Left renal cortex interstitium (tissue), 4 donors: ENCODE results near the gene MKKS. TPM values are rescaled to one million over a fixed set of nuclear protein-coding genes. Genes with fewer than 3 reads are reported as not detected.

Experiments used
- DNase-seq, 4 donors: peaks; one replicate each; pipeline ENCODE4 v3.0.0-alpha.2; 2013; ENCODE audit warnings: low read depth in 4 of 4, low spot score in 2 of 4, missing footprints in 1 of 4
- polyA plus RNA-seq, 4 donors: library from polyadenylated mRNA; unstranded; fragments of 120-200 nt; gene quantifications; one replicate each; pipeline ENCODE4 v1.2.1, GENCODE V29; 2013; ENCODE audit not compliant: insufficient read length in 4 of 4

MKKS gene
- polyA plus RNA-seq, 4 donors: 29.8 to 39.0 (median 32.2) TPM

DNA sequence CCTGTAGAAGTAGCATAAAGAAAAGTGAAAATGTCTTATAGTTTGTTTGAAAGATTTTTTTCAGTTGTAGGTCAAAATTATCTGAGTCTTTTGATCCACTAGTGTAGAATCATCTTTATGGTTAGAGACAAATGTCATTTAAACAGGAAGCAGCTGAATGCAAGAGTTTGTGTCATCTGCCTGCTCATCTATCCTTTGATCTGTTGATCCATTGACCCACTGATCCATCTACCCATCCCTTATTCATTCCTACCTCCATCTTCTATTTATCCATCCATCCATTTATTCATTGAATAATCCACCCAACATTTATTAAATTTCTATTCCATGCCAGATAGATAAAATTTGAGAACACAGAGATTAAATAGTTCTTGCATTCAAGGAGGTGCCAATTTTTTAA is 62.6 kb downstream of the MKKS start:
- no peak for DNase-seq

DNA sequence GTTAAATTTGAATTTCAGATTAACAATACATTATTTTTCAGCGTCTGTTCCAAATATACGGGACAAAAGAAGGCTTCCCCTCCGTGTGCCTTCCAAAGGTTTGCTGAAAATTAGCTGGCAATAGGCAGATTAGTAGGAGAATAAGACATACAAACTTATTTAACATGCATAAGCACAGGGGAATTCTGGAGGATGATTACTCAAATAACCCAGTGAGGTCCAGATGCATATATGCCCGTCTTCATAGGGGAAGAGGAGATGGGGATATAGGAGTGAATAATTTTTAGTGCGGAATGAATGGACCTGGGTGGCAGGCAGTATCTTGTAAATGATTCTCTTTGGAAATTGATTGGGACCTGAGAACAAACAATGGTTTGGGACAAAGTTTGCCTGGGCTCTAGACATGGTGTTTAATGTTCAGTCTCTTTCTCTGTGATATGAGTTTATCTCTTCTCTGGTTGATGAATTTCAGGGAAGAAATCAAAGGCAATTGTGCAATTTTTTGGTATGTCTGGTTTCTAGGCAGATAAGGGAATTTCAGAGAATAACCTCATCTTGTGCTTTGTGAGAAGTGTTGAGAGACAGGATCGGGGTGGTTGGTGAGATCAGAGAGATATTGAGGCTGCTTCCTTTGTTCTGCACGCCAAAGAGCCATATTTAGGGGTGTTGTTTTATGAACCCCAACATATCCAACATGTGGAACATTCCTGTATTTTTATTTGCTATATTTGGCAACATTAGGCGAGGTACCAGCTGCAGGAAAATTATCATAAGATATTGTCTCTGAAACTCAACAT is 63.7 kb downstream of the MKKS start:
- no peak for DNase-seq

DNA sequence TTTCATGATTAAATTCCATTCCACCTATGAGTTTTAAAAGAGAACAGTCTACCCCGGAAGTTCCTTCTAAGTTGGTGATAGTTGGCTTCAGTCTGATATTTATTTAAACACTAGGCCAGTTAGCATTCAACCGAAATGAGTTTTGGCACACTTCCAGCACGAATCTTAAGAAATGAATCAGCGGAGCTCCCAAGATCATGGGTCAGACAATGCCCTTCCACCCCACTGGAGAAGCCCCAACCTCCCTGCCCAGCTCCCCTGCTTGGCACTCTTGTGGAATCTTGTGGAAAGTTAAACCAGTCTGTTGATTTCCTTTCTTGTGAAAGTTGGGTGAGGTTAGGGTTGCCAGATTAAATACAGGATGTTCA is 64.3 kb downstream of the MKKS start:
- DNase-seq: no peak

DNA sequence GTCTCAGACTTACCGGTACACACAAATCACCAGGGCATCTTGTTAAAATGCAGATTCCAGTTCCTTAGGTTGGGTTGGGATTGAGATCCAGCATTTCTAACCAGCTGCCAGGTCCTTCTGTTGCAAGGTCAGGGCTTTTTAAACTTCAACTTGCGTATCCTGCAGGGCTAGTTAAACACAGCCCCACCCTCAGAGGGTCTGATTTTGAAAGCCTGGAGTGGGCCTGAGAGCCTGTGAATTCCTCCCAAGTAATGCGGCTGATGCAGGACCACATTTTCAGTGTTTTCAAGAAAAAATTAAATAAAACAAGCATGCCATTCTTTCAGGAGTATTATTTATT is 65.3 kb downstream of the MKKS start:
- DNase-seq: no peak

DNA sequence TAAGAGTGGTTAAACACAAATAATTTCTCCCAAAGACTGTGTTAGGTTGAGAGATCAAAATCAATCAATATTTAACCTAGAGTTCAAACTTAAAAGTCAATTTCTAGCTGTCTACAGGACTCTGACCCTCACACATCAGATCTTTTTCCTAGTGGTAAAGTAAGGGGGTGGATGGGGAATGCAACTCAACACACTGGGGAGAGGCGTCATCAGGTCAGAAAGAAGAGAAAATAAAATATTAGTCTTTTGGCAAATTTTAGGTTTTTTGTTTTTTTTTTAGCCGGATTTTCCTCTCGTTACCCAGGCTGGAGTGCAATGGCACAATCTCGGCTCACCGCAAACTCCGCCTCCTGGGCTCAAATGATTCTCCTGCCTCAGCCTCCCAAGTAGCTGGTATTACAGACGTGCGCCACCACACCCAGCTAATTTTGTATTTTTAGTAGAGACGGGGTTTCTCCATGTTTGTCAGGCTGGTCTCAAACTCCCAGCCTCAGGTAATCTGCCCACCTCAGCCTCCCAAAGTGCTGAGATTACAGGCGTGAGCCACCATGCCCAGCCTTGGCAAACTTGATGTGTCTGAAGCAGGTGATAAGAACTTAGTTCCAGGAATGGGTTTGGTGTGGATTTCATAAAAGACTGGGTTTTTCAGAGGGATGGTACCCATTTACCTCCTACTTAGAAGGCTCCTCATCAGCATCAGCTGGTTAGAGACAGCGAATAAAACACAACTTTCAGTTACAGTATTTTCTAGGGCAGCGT is 65.9 kb downstream of the MKKS start:
- no peak for DNase-seq

DNA sequence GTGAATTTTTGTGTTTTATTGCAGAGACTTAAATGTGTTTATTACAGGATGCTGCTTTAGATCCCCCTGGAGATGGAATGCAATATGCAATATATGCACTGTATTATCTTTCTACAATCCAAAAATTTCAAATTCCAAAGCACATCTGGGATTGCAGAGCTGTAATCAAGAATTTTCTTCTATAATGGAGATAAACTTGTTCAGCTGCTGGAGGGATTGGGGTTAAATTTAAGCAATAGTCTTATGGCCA is 66.4 kb downstream of the MKKS start:
- DNase-seq: no peak

DNA sequence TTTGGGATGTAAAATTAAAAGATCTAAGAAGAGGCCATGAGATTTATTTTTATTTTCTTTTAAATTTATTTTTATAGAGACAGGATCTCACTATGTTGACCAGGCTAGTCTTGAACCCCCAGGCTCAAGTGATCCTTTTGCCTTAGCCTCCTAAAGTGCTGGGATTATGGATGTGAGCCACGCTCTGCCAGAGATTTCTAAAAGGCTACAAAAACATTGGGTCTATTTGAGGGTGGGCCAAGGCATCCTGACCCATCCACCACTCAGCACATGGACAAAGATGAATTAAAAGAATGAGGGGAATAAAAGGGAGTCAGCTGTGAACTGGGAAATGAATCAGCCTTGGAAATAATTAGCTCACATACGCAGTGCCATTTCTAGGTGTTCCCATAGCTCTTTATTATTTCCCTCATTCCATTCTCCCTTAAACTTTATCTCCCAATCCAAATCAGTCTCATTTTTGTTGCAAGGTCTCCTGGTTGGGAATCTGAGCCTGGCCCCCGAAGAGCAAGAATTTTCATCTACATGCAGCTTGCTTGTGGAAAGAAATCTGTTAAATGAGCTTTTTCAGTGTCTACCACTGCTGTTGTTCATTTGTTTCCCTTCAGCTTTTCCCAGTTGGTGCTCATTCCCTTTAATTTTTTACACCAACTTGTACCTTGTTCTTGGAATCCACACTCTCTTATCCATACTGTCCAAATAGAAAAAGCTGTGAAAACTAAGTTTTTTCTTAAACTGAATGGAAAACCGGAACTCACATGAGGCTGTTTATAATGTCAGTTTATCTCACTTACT is 66.9 kb downstream of the MKKS start:
- DNase-seq: no peak

DNA sequence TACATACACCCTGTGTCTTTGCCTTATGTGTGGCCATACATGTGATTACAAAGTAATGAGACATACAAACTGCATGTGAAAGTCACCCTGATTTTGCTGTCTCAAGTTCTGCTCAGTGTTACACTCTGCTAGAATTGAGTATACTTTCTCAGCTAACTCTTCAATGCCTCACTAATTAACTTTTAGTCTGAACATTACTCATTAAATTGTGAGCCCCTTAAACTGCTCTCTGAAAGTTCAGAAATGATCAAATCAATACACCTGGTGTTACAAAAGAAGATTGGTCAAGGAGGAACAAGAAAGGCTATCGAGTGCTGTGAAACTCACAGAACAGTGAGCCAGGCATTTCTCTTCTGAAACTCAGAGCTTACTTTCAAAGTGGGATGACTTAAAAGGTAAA is 71.3 kb downstream of the MKKS start:
- no peak for DNase-seq

DNA sequence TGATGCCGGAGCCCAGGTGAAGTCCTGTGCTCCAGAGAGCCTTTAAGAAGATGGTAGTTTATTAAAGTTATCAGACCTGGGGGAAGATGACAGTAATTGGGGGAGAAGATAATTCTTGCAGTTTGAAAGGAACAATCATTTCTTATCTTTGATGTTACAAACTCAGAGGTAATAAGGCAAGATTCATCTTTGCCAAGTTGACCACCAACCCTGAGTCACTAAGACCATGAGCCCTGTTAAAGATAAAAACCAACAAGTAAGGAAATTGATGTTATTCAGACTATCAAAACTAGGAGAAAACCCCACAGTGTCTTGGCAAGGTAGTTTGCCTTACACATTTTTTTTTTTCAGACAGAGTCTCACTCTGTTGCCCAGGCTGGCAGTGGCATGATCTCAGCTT is 73.1 kb downstream of the MKKS start:
- no peak for DNase-seq

DNA sequence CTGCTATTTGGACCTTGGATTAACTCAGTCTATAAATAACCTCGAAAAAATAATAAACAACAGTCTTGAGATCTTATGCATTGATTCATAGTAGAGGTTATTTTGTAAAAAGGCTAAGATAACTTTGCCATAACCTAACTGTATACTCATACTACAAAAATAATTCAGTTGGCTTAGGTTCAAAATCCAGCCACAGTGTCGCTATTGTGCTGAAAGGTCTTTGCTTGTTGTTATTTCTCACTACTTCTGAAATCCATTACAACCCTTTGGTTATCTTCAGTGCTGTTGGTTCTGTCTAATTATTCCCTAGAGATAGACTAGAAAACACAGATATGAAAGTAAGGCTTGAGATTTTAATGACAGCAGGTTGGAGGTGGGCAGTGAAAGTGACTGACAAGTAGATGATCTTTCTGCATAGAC is 74.4 kb downstream of the MKKS start:
- DNase-seq: no peak

DNA sequence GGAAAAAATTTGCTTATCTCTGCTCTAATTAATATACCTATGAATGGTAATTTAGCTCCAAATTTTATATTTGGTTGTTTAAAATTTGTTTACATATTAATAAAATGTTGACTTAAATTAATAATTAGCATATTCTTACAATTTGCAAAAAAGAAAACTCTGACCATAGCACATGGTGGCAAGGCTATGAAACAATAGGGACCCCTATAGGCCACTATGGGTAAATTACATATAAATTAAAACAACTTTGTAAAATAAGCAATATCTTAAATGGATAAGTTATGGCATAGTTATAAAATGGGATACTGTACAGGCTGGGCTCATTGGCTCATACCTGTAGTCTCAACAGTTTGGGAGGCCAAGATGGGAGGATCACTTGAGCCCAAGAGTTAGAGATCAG is 76.0 kb downstream of the MKKS start:
- DNase-seq: no peak

DNA sequence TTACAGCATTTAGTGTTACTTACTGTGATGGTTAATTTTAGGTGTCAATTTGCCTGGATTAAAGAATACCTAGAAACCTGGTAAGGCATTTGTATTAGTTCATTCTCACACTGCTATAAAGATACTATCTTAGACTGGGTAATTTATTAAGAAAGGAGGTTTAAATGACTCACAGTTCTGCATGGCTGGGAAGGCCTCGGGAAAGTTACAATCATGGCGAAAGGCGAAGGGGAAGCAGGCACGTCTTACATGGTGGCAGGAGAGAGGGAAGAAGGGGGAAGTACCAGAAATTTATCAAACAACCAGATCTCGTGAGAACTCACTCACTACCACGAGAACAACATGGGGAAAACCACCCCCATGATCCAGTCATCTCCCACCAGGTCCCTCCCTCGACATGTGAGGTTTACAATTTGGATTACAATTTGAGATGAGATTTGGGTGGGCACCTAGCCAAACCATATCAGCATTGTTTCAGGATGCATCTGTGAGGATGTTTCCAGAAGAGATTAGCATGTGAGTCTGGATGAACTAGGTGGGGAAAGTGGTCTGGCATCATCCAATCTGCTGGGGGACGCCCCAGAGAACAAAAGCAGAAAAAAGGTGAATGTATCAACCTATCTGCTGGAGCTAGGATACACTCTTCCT is 76.8 kb downstream of the MKKS start:
- DNase-seq: no peak

DNA sequence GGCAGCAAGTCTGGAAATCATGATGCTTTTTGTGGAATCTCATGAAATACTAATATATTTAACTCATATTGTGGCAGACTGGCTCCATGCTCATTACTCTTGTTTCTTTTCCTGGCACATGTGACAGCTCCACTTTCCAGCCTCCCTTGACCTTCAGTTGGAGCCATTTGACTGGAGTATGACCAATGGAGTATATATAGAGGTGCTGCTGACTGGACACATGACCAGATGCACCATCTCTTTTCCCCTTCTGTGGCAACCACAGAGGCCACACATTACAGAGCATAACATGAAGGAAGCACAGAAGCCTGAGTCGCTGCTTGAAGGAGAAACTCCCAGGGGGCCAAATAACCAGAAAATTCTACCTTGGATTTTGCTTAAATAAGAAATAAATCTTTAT is 77.4 kb downstream of the MKKS start:
- no peak for DNase-seq

DNA sequence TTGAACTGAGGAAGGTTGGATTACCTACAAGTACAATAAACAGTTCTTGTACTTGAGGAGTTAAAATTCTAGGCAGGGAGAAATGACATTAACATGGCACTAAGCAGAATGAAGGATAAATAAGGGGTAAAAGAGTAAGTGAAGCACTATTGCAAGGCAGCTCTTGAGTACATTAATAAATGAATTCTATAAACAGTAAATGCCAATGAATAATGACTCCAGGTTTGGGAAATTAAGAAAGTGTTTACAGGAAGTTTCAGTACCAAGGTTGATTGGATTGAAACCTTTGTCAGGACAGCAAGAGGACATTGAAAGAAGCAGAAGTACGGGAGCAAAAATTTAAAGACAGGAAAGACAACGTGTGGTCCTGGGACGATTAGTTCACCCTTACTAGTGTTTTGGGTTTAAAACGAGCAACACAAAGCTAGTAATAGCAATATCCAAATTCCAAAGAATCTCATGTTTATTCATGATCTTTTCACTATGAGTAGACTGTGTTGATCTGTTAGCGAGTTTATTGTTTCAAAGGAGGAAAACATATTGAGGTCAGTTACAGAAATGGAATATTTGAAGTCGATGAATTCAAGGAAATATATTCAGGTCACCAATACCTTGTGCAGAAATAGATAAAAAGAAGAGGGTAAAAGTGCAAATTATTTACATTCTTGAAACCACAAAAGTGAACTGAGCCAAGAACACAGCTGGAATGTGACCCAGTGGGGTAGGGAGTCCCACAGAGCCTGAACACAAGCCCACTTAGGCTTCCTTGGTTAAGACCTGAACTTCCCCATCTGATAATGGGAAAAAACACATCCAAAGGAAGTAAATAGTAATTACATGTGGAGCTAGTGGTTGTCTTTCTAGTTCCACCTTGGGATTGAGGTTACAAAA is 80.8 kb downstream of the MKKS start:
- DNase-seq: no peak

Other genes with a start within 250 kb of the MKKS start
- 10 to 100 TPM in 1 of 4 donors, 1 to 10 TPM in 3; 5.0 to 13.2 (median 6.5) TPM for gene SNAP25, start 215.4 kb downstream of the MKKS start, polyA plus RNA-seq
- gene SLX4IP, start 1.1 kb upstream of the MKKS start, polyA plus RNA-seq: 10 to 100 TPM in 1 of 4 donors, 1 to 10 TPM in 3; 5.6 to 12.5 (median 8.2) TPM
- gene JAG1, start 239.8 kb upstream of the MKKS start, polyA plus RNA-seq: 100 to 1,000 TPM; 141 to 243 (median 176) TPM